GM18526 (cell line): ENCODE results near the gene LRFN2.

Source experiments
- POLR2A ChIP-seq: IDR thresholded peaks from 3 replicates; pipeline ENCODE4 v1.6.1; 2011; ENCODE audit not compliant: insufficient read length; ENCODE audit errors: extremely low read depth

Gene LRFN2

GRCh38 chr6:40406175-40406574 lies 181.0 kb downstream of the LRFN2 start:
- no peak for TF ChIP-seq POLR2A

- no peak for TF ChIP-seq POLR2A
These were observed 186.4 kb downstream of the LRFN2 start for GRCh38 chr6:40400738-40401137.

GRCh38 chr6:40399888-40400457 lies 187.2 kb downstream of the LRFN2 start:
- TF ChIP-seq POLR2A, result no peak

- TF ChIP-seq POLR2A, result no peak
These were observed 188.2 kb downstream of the LRFN2 start for GRCh38 chr6:40398810-40399477.

- no peak for TF ChIP-seq POLR2A
These were observed 189.0 kb downstream of the LRFN2 start for GRCh38 chr6:40398034-40398691.

- TF ChIP-seq POLR2A, result no peak
These were observed 189.7 kb downstream of the LRFN2 start for GRCh38 chr6:40397287-40398033.

- no peak for TF ChIP-seq POLR2A
These were observed 191.5 kb downstream of the LRFN2 start for GRCh38 chr6:40395698-40396076.

GRCh38 chr6:40395066-40395697 lies 192.0 kb downstream of the LRFN2 start:
- TF ChIP-seq POLR2A, result no peak

GRCh38 chr6:40394381-40394780 lies 192.8 kb downstream of the LRFN2 start:
- TF ChIP-seq POLR2A, result no peak

GRCh38 chr6:40393641-40394040 lies 193.5 kb downstream of the LRFN2 start:
- TF ChIP-seq POLR2A, result no peak

- TF ChIP-seq POLR2A, result no peak
These were observed 194.6 kb downstream of the LRFN2 start for GRCh38 chr6:40392589-40392988.

- TF ChIP-seq POLR2A, result no peak
These were observed 195.2 kb downstream of the LRFN2 start for GRCh38 chr6:40391851-40392517.

- TF ChIP-seq POLR2A, result no peak
These were observed 196.1 kb downstream of the LRFN2 start for GRCh38 chr6:40391086-40391485.

- TF ChIP-seq POLR2A, result no peak
These were observed 196.9 kb downstream of the LRFN2 start for GRCh38 chr6:40390144-40390800.

GRCh38 chr6:40389254-40389653 lies 197.9 kb downstream of the LRFN2 start:
- TF ChIP-seq POLR2A, result no peak

- no peak for TF ChIP-seq POLR2A
These were observed 199.3 kb downstream of the LRFN2 start for GRCh38 chr6:40387871-40388264.
